GM12878 (cell line): ENCODE results near the gene TRIM8.

Experiments
- EZH2 ChIP-seq: IDR thresholded peaks from 2 replicates; pipeline ENCODE4 v1.6.1; 2012; ENCODE audit warnings: low read depth, mild to moderate bottlenecking, control low read depth, inconsistent platforms, low read length, borderline replicate concordance; ENCODE audit not compliant: control insufficient read depth
- NRF1 ChIP-seq: conservative IDR thresholded peaks from 2 replicates; pipeline ENCODE4 v1.6.1; 2011; ENCODE audit warnings: mild to moderate bottlenecking, low read depth, low read length, improper control_type of control experiment
- SIN3A ChIP-seq: IDR thresholded peaks from 2 replicates; pipeline ENCODE4 v1.6.1; 2012; ENCODE audit warnings: low read depth, low read length, improper control_type of control experiment
- TAF1 ChIP-seq: IDR thresholded peaks from 2 replicates; pipeline ENCODE4 v1.6.1; 2011; ENCODE audit warnings: mild to moderate bottlenecking, low read depth, low read length, borderline replicate concordance
- TF ChIP-seq, protein P1 (sequence below), 3 experiments: IDR thresholded peaks in 2 of 3; conservative IDR thresholded peaks in 1 of 3; 2 replicates each; pipeline ENCODE4 v1.5.1; 2011; ENCODE audit warnings: low read depth in 3 of 3, low read length in 3 of 3, mild to moderate bottlenecking in 3 of 3, control low read depth in 2 of 3, moderate library complexity in 2 of 3, inconsistent platforms in 1 of 3, mixed read lengths in 1 of 3; ENCODE audit not compliant: control insufficient read depth in 2 of 3, insufficient read depth in 1 of 3; ENCODE audit errors: extremely low read depth in 1 of 3

DNA sequence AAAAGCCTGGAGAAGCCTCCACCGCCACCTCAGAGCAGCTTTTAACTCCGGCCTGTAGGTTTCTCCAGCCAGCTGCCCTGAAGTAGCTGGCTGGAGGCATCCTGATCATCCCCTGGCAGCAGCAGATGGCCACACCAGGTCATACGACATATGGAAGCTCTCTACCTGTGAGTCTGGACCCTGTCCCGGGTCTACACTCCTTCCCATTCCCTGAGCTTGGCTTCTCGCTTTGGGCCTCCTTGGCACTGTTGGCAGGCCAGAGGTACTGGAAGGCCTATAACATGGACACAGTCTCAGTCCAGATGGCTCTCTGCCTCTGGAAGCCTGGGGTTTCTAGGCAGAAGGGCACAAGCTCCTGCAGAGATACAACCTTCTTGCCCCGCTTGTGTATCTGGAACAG lies 43.5 kb upstream of the TRIM8 start:
- TF ChIP-seq NRF1, result no peak
- TF ChIP-seq, protein P1, sequence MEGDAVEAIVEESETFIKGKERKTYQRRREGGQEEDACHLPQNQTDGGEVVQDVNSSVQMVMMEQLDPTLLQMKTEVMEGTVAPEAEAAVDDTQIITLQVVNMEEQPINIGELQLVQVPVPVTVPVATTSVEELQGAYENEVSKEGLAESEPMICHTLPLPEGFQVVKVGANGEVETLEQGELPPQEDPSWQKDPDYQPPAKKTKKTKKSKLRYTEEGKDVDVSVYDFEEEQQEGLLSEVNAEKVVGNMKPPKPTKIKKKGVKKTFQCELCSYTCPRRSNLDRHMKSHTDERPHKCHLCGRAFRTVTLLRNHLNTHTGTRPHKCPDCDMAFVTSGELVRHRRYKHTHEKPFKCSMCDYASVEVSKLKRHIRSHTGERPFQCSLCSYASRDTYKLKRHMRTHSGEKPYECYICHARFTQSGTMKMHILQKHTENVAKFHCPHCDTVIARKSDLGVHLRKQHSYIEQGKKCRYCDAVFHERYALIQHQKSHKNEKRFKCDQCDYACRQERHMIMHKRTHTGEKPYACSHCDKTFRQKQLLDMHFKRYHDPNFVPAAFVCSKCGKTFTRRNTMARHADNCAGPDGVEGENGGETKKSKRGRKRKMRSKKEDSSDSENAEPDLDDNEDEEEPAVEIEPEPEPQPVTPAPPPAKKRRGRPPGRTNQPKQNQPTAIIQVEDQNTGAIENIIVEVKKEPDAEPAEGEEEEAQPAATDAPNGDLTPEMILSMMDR (IDR thresholded peaks at IDR 0.05 in 2 of 3, conservative IDR thresholded peaks at IDR 0.05 in 1 of 3; ENCODE audit: control insufficient read depth in 2 of 3, extremely low read depth in 1 of 3, insufficient read depth in 1 of 3, low read depth in 3 of 3, low read length in 3 of 3), result no peak
- TF ChIP-seq SIN3A, result no peak
- no peak for TF ChIP-seq EZH2
- no peak for TF ChIP-seq TAF1
